Endothelial cell (in vitro differentiated cells): ENCODE measurements around the gene CAMK2G. TPM values are rescaled to one million over a fixed set of nuclear protein-coding genes. Genes with fewer than 3 reads are reported as not detected.
"Not testable (repeated sequence)": the region's sequence is repeated elsewhere in the genome, so short reads cannot be mapped to it uniquely, and the experiment has no call there.

Experiments
- DNase-seq: peaks from one replicate; pipeline ENCODE4 v3.0.0; 2021; ENCODE audit warnings: low spot score
- H3K27ac Mint-ChIP-seq: one replicate; pipeline ENCODE4 v1.8.0; 2021; ENCODE audit warnings: mixed read lengths, inconsistent platforms; ENCODE audit not compliant: unreplicated experiment
- H3K27me3 Mint-ChIP-seq: one replicate; pipeline ENCODE4 v1.8.0; 2021; ENCODE audit warnings: mild to moderate bottlenecking, moderate library complexity, mixed read lengths, inconsistent platforms; ENCODE audit not compliant: unreplicated experiment
- H3K36me3 Mint-ChIP-seq: one replicate; pipeline ENCODE4 v1.8.0; 2021; ENCODE audit warnings: mild to moderate bottlenecking, low read depth, mixed read lengths, inconsistent platforms; ENCODE audit not compliant: unreplicated experiment
- H3K4me1 Mint-ChIP-seq: one replicate; pipeline ENCODE4 v1.8.0; 2021; ENCODE audit warnings: mild to moderate bottlenecking, mixed read lengths, inconsistent platforms; ENCODE audit not compliant: unreplicated experiment
- H3K4me3 Mint-ChIP-seq: one replicate; pipeline ENCODE4 v1.8.0; 2021; ENCODE audit warnings: mild to moderate bottlenecking, mixed read lengths, inconsistent platforms; ENCODE audit not compliant: unreplicated experiment
- H3K9me3 Mint-ChIP-seq: one replicate; pipeline ENCODE4 v1.8.0; 2021; ENCODE audit warnings: mixed read lengths, inconsistent platforms; ENCODE audit not compliant: unreplicated experiment
- CTCF ChIP-seq: fragments of 200-600 bp; sonication (generic); IDR thresholded peaks from one replicate; pipeline ENCODE4 v1.5.0; 2021; ENCODE audit warnings: antibody characterized with exemption; ENCODE audit not compliant: unreplicated experiment
- long read RNA-seq: library from polyadenylated mRNA; unstranded; transcript quantifications from one replicate; pipeline ENCODE4 v2.0.0, GENCODE V29; 2020; ENCODE audit not compliant: unreplicated experiment
- total RNA-seq: library from RNA; stranded (reverse); fragmentation: NEBNext Ultra II Directional; extraction: Animal tissue kit (Norgen Biotek cat#: 25700); gene quantifications from one replicate; pipeline ENCODE4 v1.2.1, GENCODE V29; 2021; ENCODE audit not compliant: unreplicated experiment

CAMK2G gene
- 27.7 TPM for total RNA-seq
- long read RNA-seq, partial matches to known transcripts = 1 of 19 reads
- long read RNA-seq, other reads (novel, unspliced or antisense) = 15 of 19 reads

- Mint-ChIP-seq H3K4me3 (peak within 1 kb of the TSS; percentile 86), H3K4me1 (peaks cover 12% of the 10 kb centered on the region), H3K36me3 (peaks cover 27% of the 10 kb centered on the region), H3K27me3 (peaks cover 20% of the 10 kb centered on the region), H3K9me3 (no peaks in the 10 kb centered on the region), H3K27ac (peak within 1 kb of the TSS; percentile 48)
- peak; percentile 70 for DNase-seq
- no peak for TF ChIP-seq CTCF
Observed at GRCh38 chr10:73874267-73875138, at the start of gene CAMK2G. Gene CAMK2G, minus strand, starts transcription at chr10:73874555. Its CDS starts 94 bp downstream, at chr10:73874461.

GRCh38 chr10:73922864-73923133, 48.4 kb upstream of the CAMK2G start:
- Mint-ChIP-seq H3K36me3 (no peaks in the 10 kb centered on the region), H3K27me3 (peaks cover 2% of the 10 kb centered on the region), H3K27ac (no peak overlapping the region)

GRCh38 chr10:73922007-73922863, 47.9 kb upstream of the CAMK2G start:
- Mint-ChIP-seq H3K9me3 (no peaks in the 10 kb centered on the region), H3K36me3 (peaks cover 4% of the 10 kb centered on the region), H3K4me1 (peaks cover 15% of the 10 kb centered on the region), H3K4me3 (no peak overlapping the region), H3K27ac (no peak overlapping the region), H3K27me3 (peaks cover under 1% of the 10 kb centered on the region)
- DNase-seq = no peak
- no peak for TF ChIP-seq CTCF

More at GRCh38 chr10:73922864-73923133, 48.4 kb upstream of the CAMK2G start:
- no peaks in the 10 kb centered on the region for H3K9me3 Mint-ChIP-seq
- no peak overlapping the region for H3K4me3 Mint-ChIP-seq
- TF ChIP-seq CTCF = no peak
- peaks cover 15% of the 10 kb centered on the region for H3K4me1 Mint-ChIP-seq
- no peak for DNase-seq

GRCh38 chr10:73920089-73920488, 45.7 kb upstream of the CAMK2G start:
- peaks cover 13% of the 10 kb centered on the region for H3K36me3 Mint-ChIP-seq
- peak overlapping the region; percentile 41 for H3K27ac Mint-ChIP-seq
- TF ChIP-seq CTCF = no peak
- H3K4me3 Mint-ChIP-seq = no peak overlapping the region
- H3K9me3 Mint-ChIP-seq = no peaks in the 10 kb centered on the region
- H3K4me1 Mint-ChIP-seq = peaks cover 15% of the 10 kb centered on the region
- H3K27me3 Mint-ChIP-seq = peaks cover 5% of the 10 kb centered on the region
- no peak for DNase-seq

DNA sequence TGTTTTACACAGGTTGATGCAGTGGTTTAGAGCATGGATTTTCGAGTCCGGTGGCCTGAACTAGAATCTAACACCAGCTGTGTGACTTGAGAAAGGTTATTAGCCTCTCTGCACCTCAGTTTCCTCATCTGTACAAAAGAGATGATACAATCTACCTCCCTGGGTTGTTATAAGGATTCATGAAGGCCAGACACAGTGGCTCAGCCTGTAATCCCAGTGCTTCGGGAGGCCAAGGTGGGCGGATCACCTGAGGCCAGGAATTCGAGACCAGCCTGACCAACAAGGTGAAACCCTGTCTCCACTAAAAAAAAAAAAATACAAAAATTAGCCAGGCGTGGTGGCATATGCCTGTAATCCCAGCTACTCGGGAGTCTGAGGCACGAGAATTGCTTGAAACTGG, 45.1 kb upstream of the CAMK2G start:
- Mint-ChIP-seq H3K36me3 (peaks cover 13% of the 10 kb centered on the region), H3K27ac (peak overlapping the region; percentile 41), H3K4me1 (peaks cover 11% of the 10 kb centered on the region)
- not testable (repeated sequence) for DNase-seq, H3K4me3 Mint-ChIP-seq, H3K9me3 Mint-ChIP-seq, H3K27me3 Mint-ChIP-seq
